ENCODE data around the gene TSHR. TPM values are rescaled to one million over a fixed set of nuclear protein-coding genes. Genes with fewer than 3 reads are reported as not detected.
A peak's percentile ranks its signal among the peaks of the same experiment; 100 is the strongest.

The TSHR gene
- total RNA-seq, 1 donor from 2014 or later: not detected

DNA sequence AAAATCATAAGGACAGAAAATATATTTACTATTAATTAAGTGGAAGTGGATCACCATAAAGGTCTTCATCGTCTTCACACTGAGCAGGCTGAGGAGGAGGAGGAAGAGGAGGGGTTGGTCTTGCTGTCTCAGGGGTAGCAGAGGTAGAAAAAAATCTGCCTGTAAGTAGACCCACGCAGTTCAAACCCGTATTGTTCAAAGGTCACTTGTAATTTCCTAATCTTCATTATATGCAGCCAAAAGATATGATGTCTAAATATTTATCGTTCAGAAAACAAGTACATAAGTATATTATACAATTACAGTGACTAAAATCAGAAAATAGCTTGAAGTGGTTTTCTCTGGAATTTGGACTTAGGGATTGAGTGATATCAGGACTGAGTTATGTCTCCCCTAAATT is 193.2 kb downstream of the TSHR start:
- no peak overlapping the region for H3K4me3 ChIP-seq (ENCODE audit: low read depth, low read length)
- DNase-seq (ENCODE audit: low read depth): no peak
- TF ChIP-seq, protein P1, sequence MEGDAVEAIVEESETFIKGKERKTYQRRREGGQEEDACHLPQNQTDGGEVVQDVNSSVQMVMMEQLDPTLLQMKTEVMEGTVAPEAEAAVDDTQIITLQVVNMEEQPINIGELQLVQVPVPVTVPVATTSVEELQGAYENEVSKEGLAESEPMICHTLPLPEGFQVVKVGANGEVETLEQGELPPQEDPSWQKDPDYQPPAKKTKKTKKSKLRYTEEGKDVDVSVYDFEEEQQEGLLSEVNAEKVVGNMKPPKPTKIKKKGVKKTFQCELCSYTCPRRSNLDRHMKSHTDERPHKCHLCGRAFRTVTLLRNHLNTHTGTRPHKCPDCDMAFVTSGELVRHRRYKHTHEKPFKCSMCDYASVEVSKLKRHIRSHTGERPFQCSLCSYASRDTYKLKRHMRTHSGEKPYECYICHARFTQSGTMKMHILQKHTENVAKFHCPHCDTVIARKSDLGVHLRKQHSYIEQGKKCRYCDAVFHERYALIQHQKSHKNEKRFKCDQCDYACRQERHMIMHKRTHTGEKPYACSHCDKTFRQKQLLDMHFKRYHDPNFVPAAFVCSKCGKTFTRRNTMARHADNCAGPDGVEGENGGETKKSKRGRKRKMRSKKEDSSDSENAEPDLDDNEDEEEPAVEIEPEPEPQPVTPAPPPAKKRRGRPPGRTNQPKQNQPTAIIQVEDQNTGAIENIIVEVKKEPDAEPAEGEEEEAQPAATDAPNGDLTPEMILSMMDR (conservative IDR thresholded peaks at IDR 0.05; ENCODE audit: low read depth, low read length): no peak

DNA sequence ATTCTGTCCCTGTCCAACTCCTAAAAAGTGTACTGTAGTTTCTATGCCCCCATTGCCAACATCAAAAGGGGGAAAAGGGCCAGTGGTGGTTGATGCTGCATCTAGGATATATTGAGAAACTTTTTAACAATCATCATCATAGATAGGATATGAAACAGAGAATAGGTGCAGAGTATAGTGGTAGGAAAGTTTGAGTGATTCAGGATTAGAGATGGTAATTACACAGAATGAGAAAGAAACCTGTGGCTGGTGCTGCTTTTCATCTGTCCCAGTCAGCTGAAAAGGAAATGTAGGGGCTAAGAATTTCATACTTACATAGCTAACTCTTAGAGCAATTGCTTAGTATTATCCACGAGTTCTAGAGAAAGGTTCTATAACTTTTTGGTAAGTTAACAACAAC is 197.8 kb downstream of the TSHR start:
- DNase-seq (ENCODE audit: low read depth): no peak
- TF ChIP-seq, protein P1 (conservative IDR thresholded peaks at IDR 0.05; ENCODE audit: low read depth, low read length): no peak

DNA sequence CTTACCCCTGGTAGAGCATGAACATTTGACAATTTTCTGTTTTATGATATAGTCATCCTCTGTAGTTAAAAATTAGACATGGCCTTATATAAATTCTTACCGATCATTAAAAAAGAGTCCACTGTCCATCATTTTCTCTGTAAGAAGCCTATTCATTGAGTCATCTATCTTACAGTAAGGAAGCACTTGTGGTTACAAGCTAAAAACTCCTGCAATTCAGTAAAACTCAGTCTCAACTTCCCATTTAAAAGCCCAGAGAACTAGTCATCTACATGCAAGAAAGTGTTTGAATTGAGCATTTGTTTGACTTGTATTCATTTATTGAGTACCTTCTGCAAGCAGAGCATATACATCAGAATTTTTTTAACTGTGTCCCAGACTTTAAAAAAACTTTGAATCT is 202.0 kb downstream of the TSHR start:
- H3K4me3 ChIP-seq (ENCODE audit: low read depth, low read length): no peak overlapping the region
- DNase-seq (ENCODE audit: low read depth): no peak
- TF ChIP-seq, protein P1 (conservative IDR thresholded peaks at IDR 0.05; ENCODE audit: low read depth, low read length): no peak

More for the DNA sequence above, 197.8 kb downstream of the TSHR start:
- H3K4me3 ChIP-seq (ENCODE audit: low read depth, low read length): no peak overlapping the region

DNA sequence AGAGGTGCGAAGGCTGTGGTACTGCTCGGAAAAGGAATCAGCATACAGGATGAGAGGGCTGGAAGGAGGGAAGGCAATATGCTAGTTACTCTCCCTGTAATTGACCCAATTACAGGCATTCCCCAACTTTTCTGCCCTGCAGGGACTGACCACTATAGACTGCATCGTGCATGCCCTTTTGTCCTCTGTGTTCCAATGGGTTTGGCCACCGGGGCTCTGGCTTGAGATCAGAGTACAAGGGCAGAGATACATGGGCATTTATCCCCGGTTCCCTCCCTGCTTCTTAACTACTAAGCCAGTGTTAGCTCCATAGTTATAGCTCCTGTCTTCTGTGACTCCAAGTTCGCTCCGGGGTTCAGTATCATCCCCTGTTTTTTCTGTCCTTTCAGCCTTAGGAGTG is 205.7 kb downstream of the TSHR start:
- DNase-seq (ENCODE audit: low read depth): no peak
- no peak overlapping the region for H3K4me3 ChIP-seq (ENCODE audit: low read depth, low read length)
- TF ChIP-seq, protein P1 (conservative IDR thresholded peaks at IDR 0.05; ENCODE audit: low read depth, low read length): no peak

DNA sequence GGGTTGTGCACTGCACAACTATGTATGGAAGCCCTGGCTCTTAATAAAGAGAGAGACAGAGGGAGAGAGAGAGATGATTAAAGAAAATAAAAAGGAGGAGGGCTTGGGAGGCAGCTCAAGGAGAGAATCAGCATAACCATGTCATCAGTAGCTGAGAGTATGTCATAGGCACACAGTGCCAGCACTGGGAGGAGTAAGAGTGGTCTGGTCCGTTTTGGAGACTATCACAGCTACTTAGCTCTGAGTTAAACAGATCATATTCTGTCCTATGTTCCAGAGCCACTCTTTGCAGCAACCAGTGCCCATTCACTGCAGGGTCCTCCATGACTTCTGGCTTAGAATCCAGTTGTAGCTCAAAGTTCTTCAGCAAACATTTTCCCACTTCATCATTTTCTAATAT is 206.3 kb downstream of the TSHR start:
- DNase-seq (ENCODE audit: low read depth): no peak
- no peak overlapping the region for H3K4me3 ChIP-seq (ENCODE audit: low read depth, low read length)
- TF ChIP-seq, protein P1 (conservative IDR thresholded peaks at IDR 0.05; ENCODE audit: low read depth, low read length): no peak

DNA sequence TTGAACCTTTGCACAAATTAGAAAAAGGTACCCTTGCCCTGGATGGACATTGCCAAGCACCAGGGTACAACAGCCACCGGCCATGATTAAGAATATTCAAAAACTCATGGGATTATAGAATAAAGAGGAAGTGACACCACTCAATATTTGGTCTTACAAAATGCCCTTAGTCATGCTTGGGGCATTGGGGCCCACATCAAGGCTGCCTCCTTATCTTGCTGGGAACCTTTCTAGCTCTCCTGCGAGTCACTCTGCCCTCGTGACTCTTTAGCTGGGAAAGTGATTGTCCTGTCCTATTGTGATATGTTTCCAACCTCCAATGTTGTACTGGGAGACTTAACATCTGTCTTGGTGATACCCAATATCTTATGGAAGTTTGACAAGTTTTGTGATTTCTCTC is 207.5 kb downstream of the TSHR start:
- DNase-seq (ENCODE audit: low read depth): no peak
- no peak overlapping the region for H3K4me3 ChIP-seq (ENCODE audit: low read depth, low read length)
- TF ChIP-seq, protein P1 (conservative IDR thresholded peaks at IDR 0.05; ENCODE audit: low read depth, low read length): no peak

DNA sequence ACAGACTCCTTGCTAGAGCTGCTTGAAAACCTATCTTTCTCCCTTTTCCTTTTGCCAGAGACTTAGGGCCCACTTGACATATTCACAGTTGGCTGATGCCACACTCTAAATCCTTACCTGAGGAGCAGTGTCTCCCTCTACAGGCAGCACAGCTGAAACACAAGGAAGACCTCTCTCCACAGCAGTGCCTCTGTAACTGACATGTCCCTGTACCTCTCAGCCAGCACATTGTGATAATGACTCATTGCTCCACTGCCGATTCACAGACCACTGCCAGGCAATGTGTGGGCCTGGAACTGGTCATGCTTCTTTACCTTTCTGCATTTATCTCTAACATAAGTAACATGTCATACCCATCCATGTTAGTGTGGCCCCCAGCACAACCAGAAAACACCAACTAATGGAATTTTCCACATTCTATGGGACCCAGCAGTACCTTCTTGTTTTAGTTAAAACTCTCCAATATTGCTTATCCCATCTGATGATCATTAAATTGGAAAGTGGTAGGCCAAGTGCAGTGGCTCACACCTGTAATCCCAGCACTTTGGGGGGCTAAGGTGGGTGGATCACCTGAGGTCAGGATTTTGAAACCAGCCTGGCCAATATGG is 208.8 kb downstream of the TSHR start:
- H3K4me3 ChIP-seq (ENCODE audit: low read depth, low read length): no peak overlapping the region
- peak; percentile 70 for DNase-seq (ENCODE audit: low read depth)
- TF ChIP-seq, protein P1 (conservative IDR thresholded peaks at IDR 0.05; ENCODE audit: low read depth, low read length): peak; percentile 98

All from epithelial cell of proximal tubule (primary cell).